Keratinocyte (primary cell): ENCODE results near the gene PIGL. TPM values are rescaled to one million over a fixed set of nuclear protein-coding genes. Genes with fewer than 3 reads are reported as not detected.

Experiments
- DNase-seq: peaks from one replicate; pipeline ENCODE4 v3.0.0-alpha.2; 2011; ENCODE audit warnings: low read depth, missing footprints, low spot score
- FAIRE-seq: peaks from 2 replicates; lab custom pipeline; 2011; peaks lifted over from hg19 to GRCh38; lab: Jason Lieb, UNC
- H2AFZ ChIP-seq: 2 replicates; pipeline ENCODE4 v1.6.0; 2012; ENCODE audit warnings: low read length, control low read depth, inconsistent platforms; ENCODE audit not compliant: control insufficient read depth
- H3K27ac ChIP-seq: 2 replicates; pipeline ENCODE4 v1.5.1; 2011; ENCODE audit warnings: low read length; ENCODE audit not compliant: control insufficient read depth, insufficient read depth
- H3K27me3 ChIP-seq: 3 replicates; pipeline ENCODE4 v1.6.0; 2011; ENCODE audit warnings: low read length; ENCODE audit not compliant: control insufficient read depth, insufficient read depth; ENCODE audit errors: extremely low read depth
- H3K36me3 ChIP-seq, 2 experiments: 2 replicates in 1 of 2; 3 replicates in 1 of 2; pipeline ENCODE4 v1.5.1; 2011; ENCODE audit warnings: low read length in 2 of 2, mild to moderate bottlenecking in 1 of 2; ENCODE audit not compliant: control insufficient read depth in 2 of 2, insufficient read depth in 2 of 2; ENCODE audit errors: extremely low read depth in 1 of 2
- H3K4me1 ChIP-seq: 3 replicates; pipeline ENCODE4 v1.5.1; 2011; ENCODE audit warnings: low read length; ENCODE audit not compliant: control insufficient read depth, insufficient read depth; ENCODE audit errors: extremely low read depth
- H3K4me2 ChIP-seq: 3 replicates; pipeline ENCODE4 v1.6.0; 2011; ENCODE audit warnings: low read depth, low read length; ENCODE audit not compliant: control insufficient read depth, insufficient read depth; ENCODE audit errors: extremely low read depth
- H3K4me3 ChIP-seq, 3 experiments: fragments of 200-600 bp in 1 of 3; sonication (generic) in 1 of 3; 2 replicates in 2 of 3; 3 replicates in 1 of 3; pipeline ENCODE4 v1.5.1; 2011 to 2016; ENCODE audit warnings: low read length in 3 of 3, mild to moderate bottlenecking in 3 of 3, control low read depth in 2 of 3, inconsistent platforms in 1 of 3, low read depth in 1 of 3, mixed read lengths in 1 of 3, mixed run types in 1 of 3, moderate library complexity in 1 of 3; ENCODE audit not compliant: control insufficient read depth in 2 of 3, insufficient read depth in 2 of 3; ENCODE audit errors: extremely low read depth in 1 of 3
- H3K79me2 ChIP-seq: 2 replicates; pipeline ENCODE4 v1.6.0; 2012; ENCODE audit warnings: low read length; ENCODE audit not compliant: control insufficient read depth, insufficient read depth
- H3K9ac ChIP-seq: 3 replicates; pipeline ENCODE4 v1.6.0; 2011; ENCODE audit warnings: low read length; ENCODE audit not compliant: control insufficient read depth, insufficient read depth; ENCODE audit errors: extremely low read depth
- H3K9me1 ChIP-seq: 3 replicates; pipeline ENCODE4 v1.6.0; 2011; ENCODE audit warnings: low read length; ENCODE audit not compliant: control insufficient read depth, insufficient read depth; ENCODE audit errors: extremely low read depth
- H3K9me3 ChIP-seq: 2 replicates; pipeline ENCODE4 v1.5.1; 2012; ENCODE audit warnings: low read depth, low read length; ENCODE audit not compliant: control insufficient read depth
- H4K20me1 ChIP-seq: 3 replicates; pipeline ENCODE4 v1.6.0; 2011; ENCODE audit warnings: low read length; ENCODE audit not compliant: control insufficient read depth, insufficient read depth; ENCODE audit errors: extremely low read depth
- EZH2 ChIP-seq: IDR thresholded peaks from one replicate; pipeline ENCODE4 v1.6.1; 2012; ENCODE audit warnings: inconsistent platforms, mild to moderate bottlenecking, low read length, moderate library complexity
- dilution Hi-C: fragments of 300-500 bp; cut with MboI; formaldehyde crosslinking; loops from one replicate; pipeline ENCODE4 v1.7.0; 2020; ENCODE audit warnings: low sequenced_read_pairs; ENCODE audit not compliant: extremely low pct_ligation_motif_present
- polyA plus RNA-seq, 5 experiments: library from polyadenylated mRNA; depleted of rRNA in 3 of 5; stranded (reverse) in 3 of 5; stranded (forward) in 1 of 5; unstranded in 1 of 5; fragments of >200 nt; gene quantifications; 1 replicate in 1 of 5; 2 replicates in 3 of 5; 3 replicates in 1 of 5; pipeline versions ENCODE4 v1.2.1 to v1.2.3, GENCODE V29; 2011 to 2012; ENCODE audit warnings: missing spikeins in 2 of 5, low read depth in 1 of 5, low replicate concordance in 1 of 5
- TF ChIP-seq, protein P1 (sequence below), 3 experiments: IDR thresholded peaks in 1 of 3; conservative IDR thresholded peaks in 1 of 3; optimal IDR thresholded peaks in 1 of 3; 2 replicates in 2 of 3; 3 replicates in 1 of 3; pipeline versions ENCODE3 to v1.5.1; 2011; ENCODE audit warnings: low read length in 3 of 3, mild to moderate bottlenecking in 3 of 3, moderate library complexity in 2 of 3, control low read depth in 1 of 3, inconsistent platforms in 1 of 3; ENCODE audit not compliant: insufficient read depth in 2 of 3; ENCODE audit errors: extremely low read depth in 1 of 3

Gene PIGL
- polyA plus RNA-seq, 1 donor (not counting 4 experiments of a cell fraction or from before 2014, with no cell fraction given): 21.5 TPM

GRCh38 chr17:16346721-16347271 lies 129.8 kb downstream of the PIGL start:
- peaks cover under 1% of the 10 kb centered on the region for H3K27me3 ChIP-seq
- DNase-seq (no peak), FAIRE-seq (no peak)
- H2AFZ ChIP-seq: no peak overlapping the region
- no peak overlapping the region for H3K4me3 ChIP-seq
- H3K9ac ChIP-seq: no peak overlapping the region
- H4K20me1 ChIP-seq: no peaks in the 10 kb centered on the region
- H3K4me1 ChIP-seq: peaks cover 2% of the 10 kb centered on the region
- no peaks in the 10 kb centered on the region for H3K79me2 ChIP-seq
- TF ChIP-seq EZH2: no peak
- TF ChIP-seq, protein P1, sequence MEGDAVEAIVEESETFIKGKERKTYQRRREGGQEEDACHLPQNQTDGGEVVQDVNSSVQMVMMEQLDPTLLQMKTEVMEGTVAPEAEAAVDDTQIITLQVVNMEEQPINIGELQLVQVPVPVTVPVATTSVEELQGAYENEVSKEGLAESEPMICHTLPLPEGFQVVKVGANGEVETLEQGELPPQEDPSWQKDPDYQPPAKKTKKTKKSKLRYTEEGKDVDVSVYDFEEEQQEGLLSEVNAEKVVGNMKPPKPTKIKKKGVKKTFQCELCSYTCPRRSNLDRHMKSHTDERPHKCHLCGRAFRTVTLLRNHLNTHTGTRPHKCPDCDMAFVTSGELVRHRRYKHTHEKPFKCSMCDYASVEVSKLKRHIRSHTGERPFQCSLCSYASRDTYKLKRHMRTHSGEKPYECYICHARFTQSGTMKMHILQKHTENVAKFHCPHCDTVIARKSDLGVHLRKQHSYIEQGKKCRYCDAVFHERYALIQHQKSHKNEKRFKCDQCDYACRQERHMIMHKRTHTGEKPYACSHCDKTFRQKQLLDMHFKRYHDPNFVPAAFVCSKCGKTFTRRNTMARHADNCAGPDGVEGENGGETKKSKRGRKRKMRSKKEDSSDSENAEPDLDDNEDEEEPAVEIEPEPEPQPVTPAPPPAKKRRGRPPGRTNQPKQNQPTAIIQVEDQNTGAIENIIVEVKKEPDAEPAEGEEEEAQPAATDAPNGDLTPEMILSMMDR (optimal IDR thresholded peaks at IDR 0.05 in 1 of 3, IDR thresholded peaks at IDR 0.05 in 1 of 3, conservative IDR thresholded peaks at IDR 0.05 in 1 of 3; ENCODE audit: extremely low read depth in 1 of 3, insufficient read depth in 2 of 3, low read length in 3 of 3): no peak
- no peak overlapping the region for H3K4me2 ChIP-seq
- dilution Hi-C loops: no loop called here
- H3K27ac ChIP-seq: no peak overlapping the region
- no peaks in the 10 kb centered on the region for H3K9me1 ChIP-seq
- peaks cover 4 to 8% of the 10 kb centered on the region in 2 experiments for H3K36me3 ChIP-seq
- H3K9me3 ChIP-seq: no peaks in the 10 kb centered on the region

GRCh38 chr17:16348586-16348985 lies 131.6 kb downstream of the PIGL start:
- Histone ChIP-seq H3K79me2 (no peaks in the 10 kb centered on the region), H3K9ac (no peak overlapping the region), H3K4me1 (peaks cover 6% of the 10 kb centered on the region), H3K9me1 (no peaks in the 10 kb centered on the region), H3K36me3 (peaks cover 0 to 2% of the 10 kb centered on the region in 2 experiments), H3K9me3 (no peaks in the 10 kb centered on the region), H4K20me1 (no peaks in the 10 kb centered on the region), H3K27ac (no peak overlapping the region), H2AFZ (no peak overlapping the region), H3K4me3 (no peak overlapping the region), H3K27me3 (peaks cover 12% of the 10 kb centered on the region), H3K4me2 (no peak overlapping the region)
- dilution Hi-C loops: no loop called here
- TF ChIP-seq EZH2: no peak
- TF ChIP-seq, protein P1 (optimal IDR thresholded peaks at IDR 0.05 in 1 of 3, IDR thresholded peaks at IDR 0.05 in 1 of 3, conservative IDR thresholded peaks at IDR 0.05 in 1 of 3; ENCODE audit: extremely low read depth in 1 of 3, insufficient read depth in 2 of 3, low read length in 3 of 3): no peak
- DNase-seq (no peak), FAIRE-seq (no peak)
